Measurements from ENCODE around the gene BTBD9.

DNA sequence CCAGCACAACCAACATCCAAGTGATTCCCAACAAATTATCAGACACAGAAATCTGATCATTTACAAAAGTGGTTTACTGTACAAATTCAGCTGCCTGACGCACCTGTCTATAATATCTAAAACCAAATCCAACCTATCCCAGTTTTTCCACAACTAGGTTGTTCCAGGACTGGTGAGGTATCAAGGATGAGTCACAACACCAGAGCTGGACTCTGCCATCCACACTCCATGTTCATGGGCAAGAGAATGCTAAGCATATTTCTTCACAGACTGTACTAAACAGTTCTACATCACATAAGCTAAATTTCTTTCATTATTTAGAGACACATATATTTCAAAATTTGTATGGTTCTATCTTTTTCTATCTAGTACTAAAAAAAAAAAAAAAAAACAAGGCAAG is 141.6 kb downstream of the BTBD9 start:
- TF ChIP-seq, protein P1, sequence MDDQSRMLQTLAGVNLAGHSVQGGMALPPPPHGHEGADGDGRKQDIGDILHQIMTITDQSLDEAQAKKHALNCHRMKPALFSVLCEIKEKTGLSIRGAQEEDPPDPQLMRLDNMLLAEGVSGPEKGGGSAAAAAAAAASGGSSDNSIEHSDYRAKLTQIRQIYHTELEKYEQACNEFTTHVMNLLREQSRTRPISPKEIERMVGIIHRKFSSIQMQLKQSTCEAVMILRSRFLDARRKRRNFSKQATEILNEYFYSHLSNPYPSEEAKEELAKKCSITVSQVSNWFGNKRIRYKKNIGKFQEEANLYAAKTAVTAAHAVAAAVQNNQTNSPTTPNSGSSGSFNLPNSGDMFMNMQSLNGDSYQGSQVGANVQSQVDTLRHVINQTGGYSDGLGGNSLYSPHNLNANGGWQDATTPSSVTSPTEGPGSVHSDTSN (IDR thresholded peaks at IDR 0.05) = no peak
- TF ChIP-seq RAD21 (conservative IDR thresholded peaks at IDR 0.05 in 1 of 2, IDR thresholded peaks at IDR 0.05 in 1 of 2) = no peak
- no peak for TF ChIP-seq ESRRA (IDR thresholded peaks at IDR 0.05; ENCODE audit: borderline replicate concordance, low read length)
- no peak for TF ChIP-seq POLR2A (IDR thresholded peaks at IDR 0.05; ENCODE audit: low read length)
- TF ChIP-seq, protein P2, sequence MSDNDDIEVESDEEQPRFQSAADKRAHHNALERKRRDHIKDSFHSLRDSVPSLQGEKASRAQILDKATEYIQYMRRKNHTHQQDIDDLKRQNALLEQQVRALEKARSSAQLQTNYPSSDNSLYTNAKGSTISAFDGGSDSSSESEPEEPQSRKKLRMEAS (IDR thresholded peaks at IDR 0.05) = no peak
- no peak for TF ChIP-seq CHD2 (IDR thresholded peaks at IDR 0.05; ENCODE audit: low read length, partially characterized antibody)
- TF ChIP-seq, protein P3, sequence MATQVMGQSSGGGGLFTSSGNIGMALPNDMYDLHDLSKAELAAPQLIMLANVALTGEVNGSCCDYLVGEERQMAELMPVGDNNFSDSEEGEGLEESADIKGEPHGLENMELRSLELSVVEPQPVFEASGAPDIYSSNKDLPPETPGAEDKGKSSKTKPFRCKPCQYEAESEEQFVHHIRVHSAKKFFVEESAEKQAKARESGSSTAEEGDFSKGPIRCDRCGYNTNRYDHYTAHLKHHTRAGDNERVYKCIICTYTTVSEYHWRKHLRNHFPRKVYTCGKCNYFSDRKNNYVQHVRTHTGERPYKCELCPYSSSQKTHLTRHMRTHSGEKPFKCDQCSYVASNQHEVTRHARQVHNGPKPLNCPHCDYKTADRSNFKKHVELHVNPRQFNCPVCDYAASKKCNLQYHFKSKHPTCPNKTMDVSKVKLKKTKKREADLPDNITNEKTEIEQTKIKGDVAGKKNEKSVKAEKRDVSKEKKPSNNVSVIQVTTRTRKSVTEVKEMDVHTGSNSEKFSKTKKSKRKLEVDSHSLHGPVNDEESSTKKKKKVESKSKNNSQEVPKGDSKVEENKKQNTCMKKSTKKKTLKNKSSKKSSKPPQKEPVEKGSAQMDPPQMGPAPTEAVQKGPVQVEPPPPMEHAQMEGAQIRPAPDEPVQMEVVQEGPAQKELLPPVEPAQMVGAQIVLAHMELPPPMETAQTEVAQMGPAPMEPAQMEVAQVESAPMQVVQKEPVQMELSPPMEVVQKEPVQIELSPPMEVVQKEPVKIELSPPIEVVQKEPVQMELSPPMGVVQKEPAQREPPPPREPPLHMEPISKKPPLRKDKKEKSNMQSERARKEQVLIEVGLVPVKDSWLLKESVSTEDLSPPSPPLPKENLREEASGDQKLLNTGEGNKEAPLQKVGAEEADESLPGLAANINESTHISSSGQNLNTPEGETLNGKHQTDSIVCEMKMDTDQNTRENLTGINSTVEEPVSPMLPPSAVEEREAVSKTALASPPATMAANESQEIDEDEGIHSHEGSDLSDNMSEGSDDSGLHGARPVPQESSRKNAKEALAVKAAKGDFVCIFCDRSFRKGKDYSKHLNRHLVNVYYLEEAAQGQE (IDR thresholded peaks at IDR 0.05) = no peak
- no peak for TF ChIP-seq RFX5 (IDR thresholded peaks at IDR 0.05)

All from A549 (cell line).